NCI-H748 treated with DMSO at 0.1 percent for 48 hours (cell line): Measurements from ENCODE around the gene ZNF415.
A peak's percentile ranks its signal among the peaks of the same experiment; 100 is the strongest.
"Not testable (repeated sequence)": the region's sequence is repeated elsewhere in the genome, so short reads cannot be mapped to it uniquely, and the experiment has no call there.

Source experiments
- DNase-seq: peaks from one replicate; lab custom pipeline; 2025; lab: John Stamatoyannopoulos, UW

ZNF415 gene

GRCh38 chr19:53132141-53132991 lies at the start of gene ZNF415:
Gene ZNF415 (minus strand): TSS chr19:53132910. CDS start chr19:53122676, 10,234 bp downstream.
- DNase-seq, result peak; percentile 92

GRCh38 chr19:53182202-53182601 lies 49.5 kb upstream of the ZNF415 start:
- DNase-seq, result no peak

DNA sequence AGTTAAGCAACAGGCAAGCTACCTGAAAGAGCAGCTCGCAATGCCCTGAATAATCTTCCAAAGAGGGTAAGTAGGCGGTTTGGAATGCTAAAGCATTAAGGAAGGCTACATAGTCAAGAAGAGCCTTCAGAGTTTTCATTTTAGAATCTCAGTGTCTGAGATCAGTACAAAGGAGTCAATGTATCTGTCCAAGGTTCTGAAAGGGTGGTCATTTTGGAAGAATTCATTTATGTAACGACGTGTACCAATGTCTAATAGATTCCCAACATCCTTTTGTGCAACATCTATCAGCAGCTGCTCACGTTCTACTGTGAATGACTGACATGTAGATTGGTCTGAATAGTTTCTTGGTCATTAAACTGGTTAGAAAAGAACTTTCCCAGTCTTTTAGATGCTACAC lies 45.3 kb upstream of the ZNF415 start:
- no peak for DNase-seq

- DNase-seq, result peak; percentile 22
Measured at GRCh38 chr19:53172889-53173288, 40.2 kb upstream of the ZNF415 start.

DNA sequence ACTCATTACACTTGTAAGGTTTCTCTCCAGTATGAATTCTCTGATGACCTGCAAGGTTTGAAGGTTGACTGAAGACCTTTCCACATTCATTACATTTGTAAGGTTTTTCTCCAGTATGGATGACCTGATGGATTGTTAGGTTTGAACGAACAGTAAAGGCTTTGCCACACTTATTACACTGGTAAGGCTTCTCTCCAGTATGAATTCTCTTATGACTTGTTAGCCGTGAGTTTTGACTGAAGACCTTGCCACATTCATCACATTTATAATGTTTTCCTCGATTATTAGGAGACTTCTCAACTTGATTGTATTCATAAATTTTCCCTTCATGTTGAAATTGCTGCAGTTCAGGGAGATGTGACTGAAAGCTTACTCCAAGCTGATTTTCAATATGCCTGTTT lies 33.0 kb upstream of the ZNF415 start:
- no peak for DNase-seq

DNA sequence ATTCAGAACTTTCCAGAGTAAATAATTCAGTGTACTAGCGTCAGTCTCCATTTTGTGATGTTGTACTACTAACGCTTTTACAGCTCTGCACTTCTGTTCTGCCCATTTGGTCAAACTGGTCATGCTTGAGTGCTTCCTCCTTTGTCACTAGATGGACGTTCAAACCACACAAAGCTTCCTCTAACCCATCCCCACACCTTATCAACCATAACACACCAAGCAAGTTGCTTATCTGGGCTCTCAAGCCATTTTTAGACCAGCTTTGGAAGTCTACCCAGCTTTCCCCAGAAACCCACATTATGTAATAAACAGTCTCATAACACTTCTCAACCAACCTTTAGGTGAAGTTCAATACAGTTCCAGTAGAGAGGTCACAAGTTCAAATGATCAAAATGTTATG lies 28.4 kb upstream of the ZNF415 start:
- no peak for DNase-seq

- no peak for DNase-seq
Measured at GRCh38 chr19:53160350-53160749, 27.6 kb upstream of the ZNF415 start.

DNA sequence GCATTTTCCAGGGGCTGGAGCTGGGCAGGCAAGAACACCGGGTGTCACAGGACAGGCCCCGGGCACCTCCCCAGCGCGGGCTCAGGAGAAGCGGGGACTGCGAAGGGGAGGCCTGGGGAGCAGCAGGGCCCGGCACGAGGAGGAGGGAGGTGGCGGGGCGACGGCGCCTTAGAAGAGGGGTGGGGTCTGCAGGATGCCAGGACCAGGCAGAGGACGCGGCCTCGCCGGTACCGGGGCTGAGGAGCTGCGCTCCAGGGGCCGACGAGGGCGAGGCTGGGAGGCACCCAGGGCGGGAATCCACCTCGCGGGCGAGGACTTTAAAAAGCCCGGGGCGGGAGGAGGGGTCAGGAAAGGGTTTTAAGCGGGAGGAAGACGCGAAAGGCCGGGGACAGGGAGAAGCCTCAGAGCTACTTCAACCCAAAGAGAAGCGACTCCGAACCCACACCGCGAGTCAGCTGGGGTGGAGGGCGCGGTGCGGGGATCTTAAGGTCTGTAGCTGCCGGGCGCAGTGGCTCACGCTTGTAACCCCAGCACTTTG lies 25.5 kb upstream of the ZNF415 start:
- no peak for DNase-seq

- DNase-seq, result no peak
Measured at GRCh38 chr19:53157626-53158025, 24.9 kb upstream of the ZNF415 start.

DNA sequence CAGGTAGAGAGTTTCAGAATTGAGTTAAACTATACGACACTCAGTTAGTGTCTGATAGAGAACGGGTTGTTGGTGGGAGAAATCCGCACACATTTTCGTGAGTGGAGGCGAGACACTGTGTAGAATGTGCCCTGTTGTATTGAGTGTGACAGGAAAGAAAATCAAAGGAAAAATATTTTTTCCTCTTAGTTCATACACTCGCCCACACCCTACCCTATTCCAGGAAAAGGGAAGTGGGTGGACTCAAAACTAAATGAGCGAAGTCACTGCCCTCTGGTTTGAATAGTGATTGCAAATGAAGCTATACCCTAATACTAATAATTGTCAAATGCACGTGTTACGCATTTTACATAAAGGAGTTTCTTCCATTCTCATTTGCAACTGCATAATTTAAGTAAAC lies 24.1 kb upstream of the ZNF415 start:
- DNase-seq, result no peak

DNA sequence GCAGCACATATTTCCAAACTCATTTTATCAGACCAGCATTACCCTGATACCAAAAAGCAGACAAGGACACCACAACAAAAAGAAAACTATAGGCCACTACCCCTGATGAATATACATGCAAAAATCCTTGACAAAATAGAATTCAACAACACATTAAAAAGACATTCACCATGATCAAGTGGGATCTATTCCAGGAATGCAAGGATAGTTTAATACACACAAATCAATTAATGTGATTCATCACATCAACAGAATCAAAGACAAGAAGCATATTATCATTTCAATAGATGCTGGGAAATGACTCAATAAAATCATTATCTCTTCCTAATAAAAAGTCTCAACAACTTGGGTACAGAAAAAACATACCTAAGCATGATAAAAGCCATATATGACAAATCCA lies 14.9 kb upstream of the ZNF415 start:
- no peak for DNase-seq

DNA sequence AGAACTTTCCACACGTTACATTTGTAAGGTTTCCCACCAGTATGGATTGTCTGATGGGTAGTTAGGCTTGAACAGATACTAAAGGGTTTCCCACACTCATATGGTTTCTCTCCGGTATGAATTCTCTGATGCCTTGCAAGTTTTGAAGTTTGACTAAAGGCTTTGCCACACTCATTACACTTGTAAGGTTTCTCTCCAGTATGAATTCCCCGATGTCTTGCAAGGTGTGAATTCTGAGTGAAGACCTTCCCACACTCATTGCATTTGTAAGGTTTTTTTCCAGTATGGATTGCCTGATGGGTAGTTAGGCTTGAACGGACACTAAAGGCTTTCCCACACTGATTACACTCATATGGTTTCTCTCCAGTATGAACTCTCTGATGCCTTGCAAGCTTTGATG lies 7.6 kb upstream of the ZNF415 start:
- DNase-seq, result no peak

- DNase-seq, result no peak
Measured at GRCh38 chr19:53136432-53136831, 3.7 kb upstream of the ZNF415 start.

DNA sequence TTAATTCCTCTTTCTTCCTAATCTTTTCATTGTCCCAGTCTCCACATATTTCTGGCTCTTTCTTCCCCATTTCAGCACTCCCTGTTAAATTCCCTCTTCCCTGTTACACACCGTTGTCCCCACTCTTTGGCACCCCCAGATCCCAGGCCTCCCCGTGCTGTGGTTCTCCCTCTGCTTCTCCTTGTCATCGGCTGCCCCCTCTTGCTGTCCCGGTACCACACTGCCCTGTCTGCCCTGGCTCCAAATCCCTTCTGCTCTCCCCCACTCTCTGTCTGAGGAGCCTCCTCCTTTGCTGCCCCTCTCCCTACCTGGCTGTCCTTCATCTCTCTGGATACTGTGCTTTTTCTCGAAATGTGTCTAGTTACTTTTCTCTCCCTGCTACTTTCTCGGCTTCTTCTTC lies 983 bp downstream of the ZNF415 start:
- DNase-seq, result no peak

- no peak for DNase-seq
Measured at GRCh38 chr19:53131085-53131590, 1.6 kb downstream of the ZNF415 start.

DNA sequence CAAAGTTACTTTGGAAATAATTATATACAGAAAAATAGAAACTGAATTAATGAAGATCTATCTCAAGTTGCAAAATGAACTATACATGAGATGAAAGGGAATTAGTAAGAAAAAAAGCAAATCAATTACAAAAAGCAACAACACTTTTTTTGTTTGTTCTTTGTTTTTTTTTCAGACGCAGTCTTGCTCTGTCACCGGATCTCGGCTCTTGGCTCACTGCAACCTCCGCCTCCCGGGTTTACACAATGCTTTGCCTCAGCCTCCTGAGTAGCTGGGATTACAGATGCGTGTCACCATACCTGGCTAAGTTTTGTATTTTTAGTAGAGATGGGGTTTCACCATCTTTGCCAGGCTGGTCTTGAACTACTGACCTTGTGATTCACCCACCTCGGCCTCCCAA lies 2.2 kb downstream of the ZNF415 start:
- no peak for DNase-seq

GRCh38 chr19:53126733-53127526 lies 5.8 kb downstream of the ZNF415 start:
- DNase-seq, result not testable (repeated sequence)

DNA sequence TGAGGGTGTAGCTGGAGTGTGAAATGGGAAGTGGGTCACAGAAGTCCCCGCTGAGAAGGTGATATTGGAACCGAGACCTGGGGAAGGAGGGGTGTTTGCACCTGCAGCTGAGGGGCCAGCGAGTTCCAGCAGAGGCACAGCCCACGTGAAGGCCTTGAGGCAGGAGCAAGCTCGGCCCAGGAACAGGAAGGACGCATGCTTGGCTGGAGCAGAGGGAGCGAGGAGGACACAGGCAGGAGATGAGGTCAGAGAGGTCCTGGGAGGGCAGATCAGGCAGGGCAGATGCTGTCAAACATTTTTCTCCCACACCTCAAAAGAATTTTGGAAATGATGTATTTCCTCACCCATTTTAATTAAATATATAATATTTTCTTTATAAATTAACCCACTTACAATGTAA lies 9.3 kb downstream of the ZNF415 start:
- no peak for DNase-seq

- no peak for DNase-seq
Measured at GRCh38 chr19:53112286-53112685, 20.4 kb downstream of the ZNF415 start.

DNA sequence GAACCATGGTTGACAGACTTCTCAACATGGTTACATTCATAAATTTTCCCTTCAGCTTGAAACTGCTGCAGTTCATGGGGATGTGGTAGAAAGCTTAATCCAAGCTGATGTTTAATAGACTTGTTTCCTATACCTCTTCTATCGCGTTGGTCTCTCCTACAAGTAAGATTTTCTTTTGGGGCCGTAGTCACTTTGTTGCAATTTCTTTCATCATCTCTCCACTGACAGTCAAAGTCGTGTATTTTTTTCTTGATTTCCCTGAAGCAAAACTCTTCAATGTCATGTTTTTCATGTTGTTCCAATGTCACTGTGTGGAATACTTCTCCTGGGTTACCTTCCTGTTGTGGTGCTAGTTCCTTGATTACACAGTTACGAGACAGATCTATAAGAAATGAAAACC lies 23.2 kb downstream of the ZNF415 start:
- no peak for DNase-seq

DNA sequence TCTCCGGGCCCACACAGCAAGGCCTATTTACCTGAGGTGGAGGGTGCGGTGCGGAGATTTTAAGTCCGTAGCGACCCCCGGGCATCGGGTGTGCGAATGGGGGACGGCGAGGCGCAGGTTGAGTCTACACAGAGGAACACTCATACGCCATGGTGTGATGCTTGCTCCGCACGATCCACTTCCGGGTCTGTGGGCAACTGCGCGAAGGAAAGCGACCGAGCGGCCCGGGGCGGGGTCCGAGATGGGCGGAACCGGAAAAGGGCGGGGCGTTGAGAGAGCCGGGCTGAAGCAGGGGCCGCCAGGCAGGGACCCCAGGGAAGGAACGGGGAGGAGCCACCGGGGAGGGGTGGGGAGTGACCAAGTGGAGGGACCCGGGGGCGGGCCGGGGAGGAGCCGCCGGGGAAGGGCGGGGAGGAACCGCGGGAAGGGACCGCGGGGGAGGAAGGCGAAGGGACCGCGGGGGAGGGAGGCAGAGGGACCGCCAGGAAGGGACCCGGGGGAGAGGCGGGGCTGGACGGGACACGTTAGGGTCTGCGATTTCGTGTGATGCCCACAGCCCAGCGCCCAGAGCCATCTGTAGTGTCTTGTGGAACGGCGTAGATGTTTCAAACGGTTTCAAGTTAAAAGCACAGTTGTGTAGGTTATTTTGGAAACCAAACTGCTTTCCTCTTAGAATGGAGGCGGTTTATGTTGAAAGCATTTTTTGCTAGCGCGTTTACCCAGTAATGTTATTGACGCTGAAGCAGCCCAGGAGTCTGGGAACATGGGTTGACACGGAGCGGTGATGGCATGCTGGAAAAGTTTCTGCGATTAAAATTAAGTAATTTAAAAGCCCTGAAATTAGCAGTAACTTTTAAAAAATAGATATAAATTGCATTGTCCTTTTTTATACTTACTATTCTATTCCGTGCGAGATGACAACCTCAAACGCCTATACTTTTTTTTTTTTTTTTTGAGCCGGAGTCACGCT lies 29.2 kb downstream of the ZNF415 start, which contains the start of gene ZNF160:
Gene ZNF160 (minus strand): TSS at position 189 of the 970 bp plus-strand sequence. CDS start 17,146 bp downstream, outside the sequence.
- peak; percentile 97 for DNase-seq
